ENCODE data around the gene SNAI3. TPM values are rescaled to one million over a fixed set of nuclear protein-coding genes. Genes with fewer than 3 reads are reported as not detected.

SNAI3 gene
- total RNA-seq, 4 donors from 2014 or later, result 0.94 to 2.0 (median 1.5) TPM

- no peak for TF ChIP-seq CTCF (IDR thresholded peaks at IDR 0.05; ENCODE audit: low read depth)
Measured at GRCh38 chr16:88687676-88688012, 1.3 kb upstream of the SNAI3 start.

- no peak for TF ChIP-seq CTCF (IDR thresholded peaks at IDR 0.05; ENCODE audit: low read depth)
Measured at GRCh38 chr16:88687254-88687576, 908 bp upstream of the SNAI3 start.

- no peak for TF ChIP-seq CTCF (IDR thresholded peaks at IDR 0.05; ENCODE audit: low read depth)
Measured at GRCh38 chr16:88686062-88686438, 257 bp downstream of the SNAI3 start.

DNA sequence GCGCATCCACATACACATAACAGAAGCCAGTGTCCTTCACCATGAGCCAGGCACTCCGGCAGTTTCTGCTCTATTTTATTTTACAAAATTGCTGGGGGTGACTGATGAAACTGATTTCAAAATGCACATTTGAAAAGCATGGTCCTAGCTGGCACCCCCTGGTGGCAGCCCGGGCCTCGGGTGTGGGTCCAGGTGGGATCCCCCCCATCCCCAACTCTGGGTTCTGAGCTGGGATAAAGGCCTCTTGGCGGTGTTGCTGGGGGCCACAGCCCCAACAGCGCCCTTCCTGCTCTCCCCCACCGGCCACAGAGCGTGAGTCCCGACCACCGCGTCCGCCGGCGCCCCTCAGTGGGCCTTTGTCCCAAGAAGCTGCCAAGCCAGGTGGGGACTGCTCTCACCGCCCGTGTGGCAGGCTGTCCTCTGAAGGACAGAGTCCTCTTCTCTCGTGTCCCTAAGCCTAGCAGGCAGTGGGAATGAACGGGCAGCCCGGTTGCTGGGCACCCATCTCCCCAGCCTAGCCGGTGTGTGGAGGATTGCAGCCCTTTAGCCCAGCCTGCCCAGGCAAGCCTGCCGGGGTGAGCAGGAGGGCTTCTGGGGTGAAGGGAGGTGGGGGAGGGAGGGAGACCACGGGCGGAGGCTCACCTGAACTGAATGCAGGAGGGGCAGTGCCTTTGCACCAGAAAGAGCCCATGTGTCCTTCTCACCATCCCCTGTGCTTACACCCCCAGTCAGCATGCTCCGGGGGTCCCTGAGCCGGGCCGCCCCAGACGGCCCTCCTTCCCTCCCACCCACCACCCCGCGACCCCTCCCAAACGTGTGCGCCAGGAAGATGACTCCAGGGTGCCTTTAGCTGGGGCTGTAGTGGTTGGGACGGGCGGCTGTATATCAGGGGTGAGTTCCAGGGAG, 898 bp downstream of the SNAI3 start:
- TF ChIP-seq CTCF (IDR thresholded peaks at IDR 0.05; ENCODE audit: low read depth), result no peak

DNA sequence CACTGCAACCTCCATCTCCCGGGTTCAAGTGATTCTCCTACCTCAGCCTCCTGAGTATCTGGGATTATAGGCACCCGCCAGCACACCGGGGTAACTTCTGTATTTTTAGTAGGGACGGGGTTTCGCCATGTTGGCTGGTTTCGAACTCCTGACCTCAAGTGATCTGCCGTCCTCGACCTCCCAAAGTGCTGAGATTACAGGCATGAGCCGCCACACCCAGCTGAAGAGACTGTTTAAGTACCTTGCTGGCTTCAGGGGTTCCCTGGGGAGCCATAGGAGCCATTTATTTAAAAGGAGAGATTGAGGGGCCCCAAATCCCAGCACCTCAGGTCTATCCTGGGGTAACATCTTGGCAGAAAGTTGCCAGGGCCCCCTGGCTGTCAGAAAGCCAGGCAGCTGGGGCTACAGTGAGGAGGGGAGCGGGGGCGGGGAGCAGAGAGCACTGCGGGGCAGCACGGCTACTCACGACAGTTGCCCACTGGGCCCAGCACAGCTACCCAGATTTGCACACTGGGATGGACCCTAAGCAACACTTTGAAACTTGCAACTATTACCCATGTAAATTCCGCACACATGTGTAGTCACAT, 1.6 kb downstream of the SNAI3 start:
- TF ChIP-seq CTCF (IDR thresholded peaks at IDR 0.05; ENCODE audit: low read depth), result no peak

- no peak for TF ChIP-seq CTCF (IDR thresholded peaks at IDR 0.05; ENCODE audit: low read depth)
Measured at GRCh38 chr16:88681709-88682451, 4.4 kb downstream of the SNAI3 start.

- TF ChIP-seq CTCF (IDR thresholded peaks at IDR 0.05; ENCODE audit: low read depth), result no peak
Measured at GRCh38 chr16:88681084-88681680, 5.1 kb downstream of the SNAI3 start.
